ENCODE measurements around the gene IL26.
A peak's percentile ranks its signal among the peaks of the same experiment; 100 is the strongest.

IL26 gene

GRCh38 chr12:68240975-68241374 is 15.4 kb upstream of the IL26 start:
- Histone ChIP-seq H3K27me3 (ENCODE audit: control insufficient read depth in 5 of 5, insufficient read depth in 4 of 5, low read length in 5 of 5) (no peaks in the 10 kb centered on the region), H3K9me3 (ENCODE audit: control insufficient read depth in 5 of 5, low read length in 5 of 5) (no peaks in the 10 kb centered on the region), H3K4me3 (ENCODE audit: low read depth in 1 of 5, low read length in 5 of 5) (peak overlapping the region in 2 of 5 donors; percentile 28 to 37), H3K27ac (ENCODE audit: low read depth, low read length) (no peak overlapping the region), H3K36me3 (ENCODE audit: control insufficient read depth in 5 of 5, insufficient read depth in 5 of 5, low read length in 5 of 5) (no peaks in the 10 kb centered on the region), H3K9ac (ENCODE audit: low read length in 5 of 5) (no peak overlapping the region), H3K4me1 (ENCODE audit: control insufficient read depth in 5 of 5, insufficient read depth in 5 of 5, low read length in 5 of 5) (peaks cover 0 to 19% (median 12%) of the 10 kb centered on the region in 5 donors)

DNA sequence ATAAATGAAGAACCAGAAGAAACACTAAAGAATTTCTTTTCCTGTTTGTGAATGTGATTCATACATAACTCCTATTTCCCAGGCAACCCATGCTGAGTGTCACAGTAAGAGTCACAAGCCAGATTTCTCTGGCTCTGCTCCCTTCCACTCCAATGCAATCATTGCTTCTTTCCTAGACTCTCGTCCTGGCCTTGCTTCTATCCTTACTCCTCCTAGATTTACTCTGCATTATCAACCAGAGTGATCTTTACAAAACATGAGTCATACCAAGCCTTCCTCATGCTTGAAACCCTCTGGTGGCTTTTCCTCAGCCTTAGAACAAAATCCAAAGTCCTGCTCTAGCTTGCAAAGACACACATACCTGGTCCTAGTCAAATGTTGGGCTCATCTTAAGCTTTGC is 14.5 kb upstream of the IL26 start:
- no peaks in the 10 kb centered on the region for H3K36me3 ChIP-seq (ENCODE audit: control insufficient read depth in 5 of 5, insufficient read depth in 5 of 5, low read length in 5 of 5)
- H3K9ac ChIP-seq (ENCODE audit: low read length in 5 of 5) = no peak overlapping the region
- H3K4me3 ChIP-seq (ENCODE audit: low read depth in 1 of 5, low read length in 5 of 5) = no peak overlapping the region
- no peaks in the 10 kb centered on the region for H3K27me3 ChIP-seq (ENCODE audit: control insufficient read depth in 5 of 5, insufficient read depth in 4 of 5, low read length in 5 of 5)
- H3K27ac ChIP-seq (ENCODE audit: low read depth, low read length) = no peak overlapping the region
- H3K4me1 ChIP-seq (ENCODE audit: control insufficient read depth in 5 of 5, insufficient read depth in 5 of 5, low read length in 5 of 5) = peaks cover 0 to 10% (median 5%) of the 10 kb centered on the region in 5 donors
- no peaks in the 10 kb centered on the region for H3K9me3 ChIP-seq (ENCODE audit: control insufficient read depth in 5 of 5, low read length in 5 of 5)

DNA sequence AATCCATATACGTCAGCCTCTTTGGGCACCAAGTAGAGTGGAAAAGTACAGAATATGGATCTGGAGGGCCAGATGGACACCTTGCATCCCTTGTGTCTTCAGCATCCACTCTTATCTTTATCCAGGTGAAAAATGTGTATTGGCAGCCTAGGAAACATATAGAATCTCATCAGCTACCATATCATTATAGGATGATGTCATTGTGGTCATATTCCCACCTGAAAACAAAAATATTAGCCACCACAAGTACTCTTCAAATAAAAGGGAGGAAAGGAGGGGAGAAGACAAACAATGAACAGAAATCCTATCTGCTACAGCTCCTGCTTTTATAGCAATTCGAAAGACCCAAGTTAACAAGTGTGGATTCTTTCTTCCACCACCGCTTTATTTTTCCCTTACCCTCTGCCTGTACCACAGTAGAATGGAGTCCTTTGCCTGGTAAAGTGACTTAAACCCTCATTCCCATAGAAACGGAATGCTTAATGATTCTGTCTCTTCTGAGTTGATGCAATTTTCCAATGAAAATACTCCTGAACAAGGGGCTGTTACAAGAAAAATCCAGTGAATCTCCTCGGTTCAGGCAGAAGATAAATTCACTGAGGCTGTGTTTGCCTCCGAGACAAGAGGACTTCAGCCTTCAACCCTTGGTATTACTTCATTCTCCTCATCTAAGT is 13.8 kb upstream of the IL26 start:
- Histone ChIP-seq H3K4me1 (ENCODE audit: control insufficient read depth in 5 of 5, insufficient read depth in 5 of 5, low read length in 5 of 5) (peaks cover 0 to 10% (median 4%) of the 10 kb centered on the region in 5 donors), H3K9me3 (ENCODE audit: control insufficient read depth in 5 of 5, low read length in 5 of 5) (no peaks in the 10 kb centered on the region), H3K36me3 (ENCODE audit: control insufficient read depth in 5 of 5, insufficient read depth in 5 of 5, low read length in 5 of 5) (no peaks in the 10 kb centered on the region), H3K4me3 (ENCODE audit: low read depth in 1 of 5, low read length in 5 of 5) (no peak overlapping the region), H3K27ac (ENCODE audit: low read depth, low read length) (no peak overlapping the region), H3K27me3 (ENCODE audit: control insufficient read depth in 5 of 5, insufficient read depth in 4 of 5, low read length in 5 of 5) (no peaks in the 10 kb centered on the region), H3K9ac (ENCODE audit: low read length in 5 of 5) (no peak overlapping the region)

GRCh38 chr12:68237619-68238018 is 12.0 kb upstream of the IL26 start:
- Histone ChIP-seq H3K4me3 (ENCODE audit: low read depth in 1 of 5, low read length in 5 of 5) (no peak overlapping the region), H3K27ac (ENCODE audit: low read depth, low read length) (no peak overlapping the region), H3K4me1 (ENCODE audit: control insufficient read depth in 5 of 5, insufficient read depth in 5 of 5, low read length in 5 of 5) (peaks cover 0 to 10% (median 4%) of the 10 kb centered on the region in 5 donors)

GRCh38 chr12:68237078-68237477 is 11.5 kb upstream of the IL26 start:
- peak overlapping the region; percentile 50 to 61 (median 52) for H3K4me3 ChIP-seq (ENCODE audit: low read depth in 1 of 5, low read length in 5 of 5)

More at GRCh38 chr12:68237619-68238018, 12.0 kb upstream of the IL26 start:
- H3K36me3 ChIP-seq (ENCODE audit: control insufficient read depth in 5 of 5, insufficient read depth in 5 of 5, low read length in 5 of 5) = no peaks in the 10 kb centered on the region
- no peaks in the 10 kb centered on the region for H3K27me3 ChIP-seq (ENCODE audit: control insufficient read depth in 5 of 5, insufficient read depth in 4 of 5, low read length in 5 of 5)
- H3K9ac ChIP-seq (ENCODE audit: low read length in 5 of 5) = no peak overlapping the region
- H3K9me3 ChIP-seq (ENCODE audit: control insufficient read depth in 5 of 5, low read length in 5 of 5) = no peaks in the 10 kb centered on the region

GRCh38 chr12:68236421-68237059 is 10.9 kb upstream of the IL26 start:
- no peak overlapping the region for H3K27ac ChIP-seq (ENCODE audit: low read depth, low read length)
- no peaks in the 10 kb centered on the region for H3K36me3 ChIP-seq (ENCODE audit: control insufficient read depth in 5 of 5, insufficient read depth in 5 of 5, low read length in 5 of 5)
- peaks cover 0 to 10% (median 4%) of the 10 kb centered on the region in 5 donors for H3K4me1 ChIP-seq (ENCODE audit: control insufficient read depth in 5 of 5, insufficient read depth in 5 of 5, low read length in 5 of 5)
- no peaks in the 10 kb centered on the region for H3K9me3 ChIP-seq (ENCODE audit: control insufficient read depth in 5 of 5, low read length in 5 of 5)
- H3K4me3 ChIP-seq (ENCODE audit: low read depth in 1 of 5, low read length in 5 of 5) = peak overlapping the region; percentile 50 to 61 (median 52)
- no peaks in the 10 kb centered on the region for H3K27me3 ChIP-seq (ENCODE audit: control insufficient read depth in 5 of 5, insufficient read depth in 4 of 5, low read length in 5 of 5)
- H3K9ac ChIP-seq (ENCODE audit: low read length in 5 of 5) = peak overlapping the region in 2 of 5 donors; percentile 21 to 38

More at GRCh38 chr12:68237078-68237477, 11.5 kb upstream of the IL26 start:
- H3K36me3 ChIP-seq (ENCODE audit: control insufficient read depth in 5 of 5, insufficient read depth in 5 of 5, low read length in 5 of 5) = no peaks in the 10 kb centered on the region
- H3K27ac ChIP-seq (ENCODE audit: low read depth, low read length) = no peak overlapping the region
- H3K4me1 ChIP-seq (ENCODE audit: control insufficient read depth in 5 of 5, insufficient read depth in 5 of 5, low read length in 5 of 5) = peaks cover 0 to 10% (median 4%) of the 10 kb centered on the region in 5 donors
- H3K9ac ChIP-seq (ENCODE audit: low read length in 5 of 5) = peak overlapping the region in 1 of 5 donors; percentile 21
- H3K9me3 ChIP-seq (ENCODE audit: control insufficient read depth in 5 of 5, low read length in 5 of 5) = no peaks in the 10 kb centered on the region
- H3K27me3 ChIP-seq (ENCODE audit: control insufficient read depth in 5 of 5, insufficient read depth in 4 of 5, low read length in 5 of 5) = no peaks in the 10 kb centered on the region

- no peak overlapping the region for H3K27ac ChIP-seq (ENCODE audit: low read depth, low read length)
- no peaks in the 10 kb centered on the region for H3K9me3 ChIP-seq (ENCODE audit: control insufficient read depth in 5 of 5, low read length in 5 of 5)
- no peak overlapping the region for H3K9ac ChIP-seq (ENCODE audit: low read length in 5 of 5)
- H3K36me3 ChIP-seq (ENCODE audit: control insufficient read depth in 5 of 5, insufficient read depth in 5 of 5, low read length in 5 of 5) = no peaks in the 10 kb centered on the region
- H3K27me3 ChIP-seq (ENCODE audit: control insufficient read depth in 5 of 5, insufficient read depth in 4 of 5, low read length in 5 of 5) = no peaks in the 10 kb centered on the region
- H3K4me3 ChIP-seq (ENCODE audit: low read depth in 1 of 5, low read length in 5 of 5) = no peak overlapping the region
- peaks cover 0 to 6% (median 4%) of the 10 kb centered on the region in 5 donors for H3K4me1 ChIP-seq (ENCODE audit: control insufficient read depth in 5 of 5, insufficient read depth in 5 of 5, low read length in 5 of 5)
Observed at GRCh38 chr12:68235576-68235975, 10.0 kb upstream of the IL26 start.

GRCh38 chr12:68234140-68234539 is 8.5 kb upstream of the IL26 start:
- Histone ChIP-seq H3K9ac (ENCODE audit: low read length in 5 of 5) (no peak overlapping the region), H3K27ac (ENCODE audit: low read depth, low read length) (no peak overlapping the region), H3K4me3 (ENCODE audit: low read depth in 1 of 5, low read length in 5 of 5) (no peak overlapping the region), H3K27me3 (ENCODE audit: control insufficient read depth in 5 of 5, insufficient read depth in 4 of 5, low read length in 5 of 5) (no peaks in the 10 kb centered on the region), H3K4me1 (ENCODE audit: control insufficient read depth in 5 of 5, insufficient read depth in 5 of 5, low read length in 5 of 5) (peaks cover 0 to 6% (median 4%) of the 10 kb centered on the region in 5 donors), H3K9me3 (ENCODE audit: control insufficient read depth in 5 of 5, low read length in 5 of 5) (no peaks in the 10 kb centered on the region), H3K36me3 (ENCODE audit: control insufficient read depth in 5 of 5, insufficient read depth in 5 of 5, low read length in 5 of 5) (no peaks in the 10 kb centered on the region)

DNA sequence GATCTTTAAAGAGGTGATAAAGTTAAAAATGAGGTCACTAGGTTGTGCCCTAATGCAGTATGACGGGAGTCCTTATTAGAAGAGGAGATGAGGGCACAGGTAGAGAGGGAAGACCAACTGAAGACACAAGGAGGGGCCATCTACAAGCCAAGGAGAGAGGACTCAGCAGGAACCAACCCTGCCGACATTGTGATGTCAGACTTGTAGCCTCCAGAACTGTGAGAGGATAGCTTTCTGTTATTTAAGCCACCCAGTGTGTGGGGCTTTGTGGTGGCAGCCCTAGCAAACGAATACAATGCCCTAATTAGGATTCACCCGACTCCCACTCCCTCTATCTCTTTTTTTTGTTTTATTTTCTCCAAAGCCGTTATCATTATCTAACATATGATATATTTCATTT is 7.9 kb upstream of the IL26 start:
- Histone ChIP-seq H3K9me3 (ENCODE audit: control insufficient read depth in 5 of 5, low read length in 5 of 5) (no peaks in the 10 kb centered on the region), H3K36me3 (ENCODE audit: control insufficient read depth in 5 of 5, insufficient read depth in 5 of 5, low read length in 5 of 5) (no peaks in the 10 kb centered on the region), H3K4me3 (ENCODE audit: low read depth in 1 of 5, low read length in 5 of 5) (no peak overlapping the region)

DNA sequence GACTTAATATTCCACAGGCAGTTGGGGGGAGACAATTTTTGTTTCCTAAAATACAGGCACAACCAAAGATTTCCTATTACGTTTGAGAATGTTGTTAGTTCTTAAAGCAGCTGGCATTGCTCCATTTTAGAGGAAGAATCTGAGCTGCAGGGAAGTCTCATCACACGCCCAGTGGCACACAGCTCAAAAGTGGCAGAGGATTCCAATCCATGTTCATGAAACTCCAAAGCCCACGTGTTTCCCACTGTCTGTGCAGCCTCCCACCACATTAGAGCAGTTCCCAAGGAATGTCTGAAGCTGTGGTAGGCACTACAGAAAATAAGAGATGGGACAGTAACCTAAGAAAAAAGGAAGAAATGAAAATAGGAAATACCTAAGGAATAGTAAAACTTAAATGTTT is 6.1 kb upstream of the IL26 start:
- Histone ChIP-seq H3K9ac (ENCODE audit: low read length in 5 of 5) (no peak overlapping the region), H3K36me3 (ENCODE audit: control insufficient read depth in 5 of 5, insufficient read depth in 5 of 5, low read length in 5 of 5) (no peaks in the 10 kb centered on the region), H3K4me3 (ENCODE audit: low read depth in 1 of 5, low read length in 5 of 5) (no peak overlapping the region), H3K27me3 (ENCODE audit: control insufficient read depth in 5 of 5, insufficient read depth in 4 of 5, low read length in 5 of 5) (no peaks in the 10 kb centered on the region), H3K4me1 (ENCODE audit: control insufficient read depth in 5 of 5, insufficient read depth in 5 of 5, low read length in 5 of 5) (peaks cover 0 to 4% (median 0%) of the 10 kb centered on the region in 5 donors), H3K9me3 (ENCODE audit: control insufficient read depth in 5 of 5, low read length in 5 of 5) (no peaks in the 10 kb centered on the region), H3K27ac (ENCODE audit: low read depth, low read length) (no peak overlapping the region)

More for the DNA sequence above, 7.9 kb upstream of the IL26 start:
- Histone ChIP-seq H3K27me3 (ENCODE audit: control insufficient read depth in 5 of 5, insufficient read depth in 4 of 5, low read length in 5 of 5) (no peaks in the 10 kb centered on the region), H3K9ac (ENCODE audit: low read length in 5 of 5) (no peak overlapping the region), H3K27ac (ENCODE audit: low read depth, low read length) (no peak overlapping the region), H3K4me1 (ENCODE audit: control insufficient read depth in 5 of 5, insufficient read depth in 5 of 5, low read length in 5 of 5) (peaks cover 0 to 6% (median 4%) of the 10 kb centered on the region in 5 donors)
